IMR-90 (cell line): Measurements from ENCODE around the gene CALU. TPM values are rescaled to one million over a fixed set of nuclear protein-coding genes. Genes with fewer than 3 reads are reported as not detected.

Experiments
- ATAC-seq: fragments of 200-7000 bp; cut with Tn5 transposase; 2 replicates; pipeline ENCODE4 v1.9.1; 2020; ENCODE audit warnings: low read depth, mild to moderate bottlenecking, moderate library complexity
- BruUV-seq: library from RNA; stranded (reverse); fragments of 400-500 nt; replicated peaks from 2 replicates; lab custom pipeline; 2021; lab: Mats Ljungman, UMichigan
- CTCF ChIA-PET: fragments of 300-600 bp; formaldehyde crosslinking; extraction: SDS; loops from one replicate; lab custom pipeline; 2021; ENCODE audit warnings: antibody characterized with exemption; lab: Yijun Ruan, JAX
- POLR2A ChIA-PET: fragments of 300-600 bp; sonication (Branson Sonifier 250); formaldehyde crosslinking; loops from one replicate; lab custom pipeline; 2022; ENCODE audit warnings: antibody characterized with exemption; ENCODE audit not compliant: unreplicated experiment; lab: Charles Lee
- DNase-seq: peaks from one replicate; pipeline ENCODE4 v3.0.0; 2013
- H2AFZ ChIP-seq: replicated peaks from 2 replicates; pipeline ENCODE3; 2013; ENCODE audit warnings: low read length, mild to moderate bottlenecking; ENCODE audit not compliant: poor library complexity
- H2AK5ac ChIP-seq: 2 replicates; pipeline ENCODE4 v1.6.1; 2013; ENCODE audit warnings: low read depth, low read length, inconsistent platforms
- H2AK9ac ChIP-seq: replicated peaks from 2 replicates; pipeline ENCODE3; 2013; ENCODE audit warnings: mild to moderate bottlenecking, low read depth, low read length, moderate library complexity; ENCODE audit not compliant: poor library complexity
- H2BK120ac ChIP-seq: 2 replicates; pipeline ENCODE4 v1.6.1; 2013; ENCODE audit warnings: low read depth, low read length, inconsistent platforms
- H2BK15ac ChIP-seq: 3 replicates; pipeline ENCODE4 v1.6.1; 2013; ENCODE audit warnings: low read depth, low read length, inconsistent platforms
- H2BK20ac ChIP-seq: 2 replicates; pipeline ENCODE4 v1.6.1; 2013; ENCODE audit warnings: low read depth, mild to moderate bottlenecking, inconsistent platforms, low read length, moderate library complexity
- H2BK5ac ChIP-seq: 2 replicates; pipeline ENCODE4 v1.6.1; 2013; ENCODE audit warnings: mild to moderate bottlenecking, low read depth, low read length, inconsistent platforms; ENCODE audit not compliant: poor library complexity, severe bottlenecking
- H3K14ac ChIP-seq: replicated peaks from 2 replicates; pipeline ENCODE4 v1.6.1; 2013; ENCODE audit warnings: low read depth, low read length, inconsistent platforms
- H3K18ac ChIP-seq: 2 replicates; pipeline ENCODE4 v1.6.1; 2013; ENCODE audit warnings: low read depth, low read length, control low read depth
- H3K23ac ChIP-seq: 2 replicates; pipeline ENCODE4 v1.6.1; 2013; ENCODE audit warnings: low read depth, low read length, inconsistent platforms
- H3K27ac ChIP-seq: 2 replicates; pipeline ENCODE4 v1.5.1; 2013; ENCODE audit warnings: mild to moderate bottlenecking, control low read depth, low read length; ENCODE audit not compliant: insufficient read depth
- H3K27me3 ChIP-seq: 2 replicates; pipeline ENCODE4 v1.6.1; 2013; ENCODE audit warnings: low read length; ENCODE audit not compliant: control insufficient read depth, insufficient read depth
- H3K36me3 ChIP-seq: 2 replicates; pipeline ENCODE4 v1.6.1; 2013; ENCODE audit warnings: low read length, mixed read lengths; ENCODE audit not compliant: control insufficient read depth, insufficient read depth
- H3K4ac ChIP-seq: 2 replicates; pipeline ENCODE4 v1.6.1; 2013; ENCODE audit warnings: low read depth, low read length, inconsistent platforms
- H3K4me1 ChIP-seq: 2 replicates; pipeline ENCODE4 v1.6.1; 2013; ENCODE audit warnings: low read length, mixed read lengths; ENCODE audit not compliant: control insufficient read depth, insufficient read depth
- H3K4me2 ChIP-seq: 2 replicates; pipeline ENCODE4 v1.6.1; 2013; ENCODE audit warnings: low read depth, mild to moderate bottlenecking, control low read depth, low read length, moderate library complexity
- H3K4me3 ChIP-seq: 2 replicates; pipeline ENCODE4 v1.5.1; 2013; ENCODE audit warnings: low read depth, mild to moderate bottlenecking, control low read depth, low read length, moderate library complexity; ENCODE audit not compliant: insufficient read depth
- H3K56ac ChIP-seq: 2 replicates; pipeline ENCODE4 v1.6.1; 2013; ENCODE audit warnings: low read length, inconsistent platforms; ENCODE audit not compliant: insufficient read depth; ENCODE audit errors: extremely low read depth
- H3K79me1 ChIP-seq, 2 experiments: 2 replicates each; pipeline ENCODE4 v1.6.1; 2013; ENCODE audit warnings: low read length in 2 of 2, inconsistent platforms in 1 of 2, low read depth in 1 of 2
- H3K9ac ChIP-seq: 2 replicates; pipeline ENCODE4 v1.6.1; 2013; ENCODE audit warnings: low read depth, low read length, control low read depth
- H3K9me1 ChIP-seq: 2 replicates; pipeline ENCODE4 v1.6.1; 2013; ENCODE audit warnings: low read length, inconsistent platforms; ENCODE audit not compliant: insufficient read depth
- H3K9me3 ChIP-seq: 2 replicates; pipeline ENCODE4 v1.6.1; 2013; ENCODE audit warnings: low read length; ENCODE audit not compliant: control insufficient read depth, insufficient read depth
- H4K20me1 ChIP-seq: 2 replicates; pipeline ENCODE4 v1.6.1; 2013; ENCODE audit warnings: low read length, inconsistent platforms; ENCODE audit not compliant: insufficient read depth
- H4K5ac ChIP-seq: 2 replicates; pipeline ENCODE4 v1.6.1; 2013; ENCODE audit warnings: mild to moderate bottlenecking, low read depth, low read length, control low read depth
- H4K8ac ChIP-seq, 2 experiments: 2 replicates each; pipeline ENCODE4 v1.6.1; 2013; ENCODE audit warnings: low read depth in 2 of 2, low read length in 2 of 2, control low read depth in 1 of 2, inconsistent platforms in 1 of 2
- H4K91ac ChIP-seq: 2 replicates; pipeline ENCODE4 v1.6.1; 2013; ENCODE audit warnings: low read depth, low read length, inconsistent platforms; ENCODE audit not compliant: insufficient read depth
- CEBPB ChIP-seq: IDR thresholded peaks from 2 replicates; pipeline ENCODE4 v1.6.1; 2012; ENCODE audit warnings: low read depth, low read length, improper control_type of control experiment
- CHD1 ChIP-seq: IDR thresholded peaks from 2 replicates; pipeline ENCODE4 v1.6.1; 2012; ENCODE audit warnings: low read depth, low read length, improper control_type of control experiment
- MAFK ChIP-seq: IDR thresholded peaks from 2 replicates; pipeline ENCODE4 v1.6.1; 2012; ENCODE audit warnings: low read depth, low read length, improper control_type of control experiment
- MXI1 ChIP-seq: IDR thresholded peaks from 2 replicates; pipeline ENCODE4 v1.6.1; 2012; ENCODE audit warnings: low read depth, mild to moderate bottlenecking, low read length, moderate library complexity, borderline replicate concordance
- NFE2L2 ChIP-seq: fragments of 150-350 bp; IDR thresholded peaks from 2 replicates; pipeline ENCODE4 v1.6.1; 2016; ENCODE audit warnings: low read depth, mild to moderate bottlenecking, low read length
- WGBS, 2 experiments: methylation state at CpG; one replicate each; pipeline versions ENCODE4 v1.1.5 to v1.1.7; 2013; ENCODE audit warnings: missing lambda C conversion rate in 2 of 2; ENCODE audit not compliant: insufficient read length in 1 of 2; ENCODE audit errors: extremely low coverage in 2 of 2; 5-methylcytosine and 5-hydroxymethylcytosine counted together
- dilution Hi-C: fragments of 300-500 bp; cut with HindIII; formaldehyde crosslinking; loops from one replicate; pipeline ENCODE4 v1.14.3; 2018; ENCODE audit warnings: low sequenced_read_pairs; ENCODE audit not compliant: unreplicated experiment
- in situ Hi-C: fragments of 300-500 bp; cut with MboI; formaldehyde crosslinking; loops from 3 replicates; pipeline ENCODE4 v1.14.3; 2019; ENCODE audit warnings: low sequenced_read_pairs, inconsistent platforms, mixed read lengths
- intact Hi-C: fragments of 100-400 bp; cut with micrococcal nuclease; formaldehyde crosslinking; loops from 2 replicates; pipeline ENCODE4 v1.10.0; 2022
- polyA plus RNA-seq, 3 experiments: library from polyadenylated mRNA; depleted of rRNA; stranded (reverse); fragments of >200 nt; gene quantifications; 2 replicates each; pipeline ENCODE4 v1.2.3, GENCODE V29; 2012; ENCODE audit warnings: low replicate concordance in 1 of 3
- total RNA-seq: library from RNA; depleted of rRNA; stranded (reverse); fragments of >200 nt; gene quantifications from 2 replicates; pipeline ENCODE4 v1.2.3, GENCODE V29; 2012

Gene CALU
- total and polyA plus RNA-seq, 2 of the 4 experiments (the other 2 are of a cell fraction) = 421 to 525 TPM

DNA sequence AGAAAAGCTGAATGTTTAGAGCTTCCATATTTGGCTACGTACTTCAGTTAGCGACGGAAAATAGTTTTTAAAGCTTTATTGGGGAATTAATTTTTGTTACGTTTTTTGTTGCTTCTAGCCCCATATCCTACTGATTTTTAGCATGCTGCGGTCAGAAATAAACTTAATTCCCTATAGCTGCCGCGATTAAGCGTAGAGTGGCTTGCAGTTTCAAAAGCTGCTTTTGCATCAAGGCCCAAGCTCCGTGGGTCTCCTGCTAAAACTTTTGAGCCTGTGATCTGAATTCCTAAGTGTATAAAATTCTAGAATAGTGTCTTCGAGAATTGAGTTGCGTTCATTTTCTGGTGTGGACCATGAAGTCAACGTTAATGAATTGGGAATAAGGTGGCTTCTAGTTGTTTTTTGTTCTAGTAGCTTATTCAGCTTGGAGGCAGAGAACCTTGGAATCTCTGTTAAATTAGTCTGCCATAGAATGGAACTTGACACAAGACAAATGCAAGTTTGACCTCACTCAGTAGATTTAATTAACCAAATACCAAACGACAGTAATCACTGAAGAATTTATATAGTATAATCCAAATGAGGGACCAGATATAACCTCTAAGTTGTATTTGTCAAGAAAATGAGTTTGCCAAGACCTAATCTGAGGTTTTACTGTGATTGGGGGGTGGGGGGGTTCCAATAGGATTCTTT is 977 bp downstream of the CALU start:
- no peaks in the 10 kb centered on the region for H3K27me3 ChIP-seq
- WGBS, 2 experiments = 0% methylated on average over 4 of the region's 13 CpGs; no CpG with 5 or more reads in 1 of the 2 experiments
- H3K9me3 ChIP-seq = no peaks in the 10 kb centered on the region
- H2AFZ ChIP-seq = peak overlapping the region; percentile 91
- peak overlapping the region; percentile 96 for H4K91ac ChIP-seq
- H4K8ac ChIP-seq = peak overlapping the region; percentile 81 to 86
- dilution Hi-C loops = no loop called here
- H2BK15ac ChIP-seq = peak overlapping the region; percentile 72; the same call in 2 of the 3 replicates
- peak overlapping the region; percentile 87 for H2BK5ac ChIP-seq
- peak overlapping the region; percentile 91 for H3K9ac ChIP-seq
- H2BK20ac ChIP-seq = no peak overlapping the region
- ChIA-PET CTCF (interaction anchor here (0.6 to 1.0 kb wide), 2 partner anchors 8 to 26 kb away, joined by 3 read pairs; no protein-coding TSS in a partner anchor), POLR2A (no interaction called here)
- no TSS peak for BruUV-seq
- peak overlapping the region; percentile 90 for H3K4me2 ChIP-seq
- H3K4ac ChIP-seq = peak overlapping the region; percentile 99
- H3K4me3 ChIP-seq = peak overlapping the region; percentile 81
- DNase-seq (no peak), ATAC-seq (no peak)
- peak overlapping the region; percentile 71; the same call in 1 of the 2 replicates for H4K5ac ChIP-seq
- H3K14ac ChIP-seq = peak overlapping the region; percentile 95
- peaks cover 4% of the 10 kb centered on the region for H3K36me3 ChIP-seq
- peak overlapping the region; percentile 92 for H3K27ac ChIP-seq
- peaks cover 8% of the 10 kb centered on the region for H3K4me1 ChIP-seq
- TF ChIP-seq CEBPB (no peak), MXI1 (no peak), MAFK (no peak), NFE2L2 (no peak), CHD1 (peak; percentile 15; the same call in 1 of the 2 replicates)
- H3K23ac ChIP-seq = peak overlapping the region; percentile 99
- H3K18ac ChIP-seq = peak overlapping the region; percentile 65; the same call in 1 of the 2 replicates
- H3K56ac ChIP-seq = peak overlapping the region; percentile 92
- H3K79me1 ChIP-seq = peaks cover 0 to 19% of the 10 kb centered on the region in 2 experiments; a peak in 2 of 4 replicates
- in situ Hi-C loops = no loop called here
- peak overlapping the region; percentile 100 for H2AK9ac ChIP-seq
- peaks cover 21% of the 10 kb centered on the region for H3K9me1 ChIP-seq
- peaks cover 60% of the 10 kb centered on the region for H4K20me1 ChIP-seq
- intact Hi-C loops = loop anchor here (5.0 kb wide), 1 partner anchor 92 kb away; the partner anchor contains the start of gene FLNC
- H2AK5ac ChIP-seq = peak overlapping the region; percentile 99
- H2BK120ac ChIP-seq = peak overlapping the region; percentile 66; the same call in 1 of the 2 replicates
